Stimulated activated CD8-positive, alpha-beta memory T cell treated with anti-CD3 and anti-CD28 coated beads, Interleukin-12 subunit alpha, Interleukin-12 subunit beta, amount 100 ng/mL, for 1 hour (primary cell): Measurements from ENCODE around the gene HTT.
"Not testable (repeated sequence)": the region's sequence is repeated elsewhere in the genome, so short reads cannot be mapped to it uniquely, and the experiment has no call there.

Experiments
- DNase-seq: peaks from one replicate; pipeline ENCODE4 v3.0.0-alpha.2; 2020; ENCODE audit warnings: low read depth

Gene HTT

DNA sequence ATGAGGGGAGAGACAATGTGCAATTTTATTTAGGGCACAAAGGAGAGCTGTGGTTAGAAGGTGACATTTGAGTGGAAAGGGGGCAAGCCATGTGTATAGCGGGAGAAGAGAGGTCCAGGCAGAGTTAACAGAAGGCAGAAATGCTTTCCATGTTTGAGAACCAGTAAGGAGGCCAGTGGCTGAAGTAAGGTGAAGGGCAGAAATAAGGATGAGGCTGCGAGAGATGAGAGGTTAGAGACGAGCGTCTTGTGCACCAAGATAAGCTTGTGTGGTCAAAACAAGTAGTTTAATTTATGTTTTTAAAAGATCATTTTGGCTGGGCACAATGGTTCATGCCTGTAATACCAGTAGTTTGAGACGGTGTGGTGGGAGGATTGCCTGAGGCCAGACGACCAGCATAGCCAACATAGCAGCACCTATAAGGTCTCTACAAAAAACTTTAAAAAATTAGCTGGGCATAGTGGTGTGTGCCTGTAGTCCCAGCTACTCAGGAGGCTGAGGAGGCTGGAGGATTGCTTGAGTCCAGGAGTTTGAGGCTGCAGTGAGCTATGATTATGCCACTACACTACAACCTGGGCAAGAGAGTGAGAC is 8.5 kb downstream of the HTT start:
- DNase-seq: no peak

DNA sequence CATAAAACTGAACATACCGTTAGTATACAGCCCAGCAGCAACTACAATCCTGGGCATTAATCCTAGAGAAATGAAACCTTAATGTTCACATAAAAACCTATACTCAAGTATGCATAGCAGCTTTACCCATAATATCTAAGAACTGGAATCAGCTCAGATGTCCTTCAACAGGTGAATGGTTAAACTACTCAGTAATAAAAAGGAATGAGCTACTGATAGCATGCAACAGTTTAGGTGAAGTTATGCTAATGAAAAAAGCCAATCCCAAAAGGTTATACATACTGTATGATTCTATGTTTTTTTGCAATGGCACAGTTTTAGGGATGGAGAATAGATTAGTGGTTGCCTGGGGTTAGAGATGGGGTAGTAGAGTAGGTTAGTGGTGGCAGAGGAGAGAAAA is 9.3 kb downstream of the HTT start:
- DNase-seq: no peak

GRCh38 chr4:3085948-3086670 is 11.6 kb downstream of the HTT start:
- DNase-seq: no peak

DNA sequence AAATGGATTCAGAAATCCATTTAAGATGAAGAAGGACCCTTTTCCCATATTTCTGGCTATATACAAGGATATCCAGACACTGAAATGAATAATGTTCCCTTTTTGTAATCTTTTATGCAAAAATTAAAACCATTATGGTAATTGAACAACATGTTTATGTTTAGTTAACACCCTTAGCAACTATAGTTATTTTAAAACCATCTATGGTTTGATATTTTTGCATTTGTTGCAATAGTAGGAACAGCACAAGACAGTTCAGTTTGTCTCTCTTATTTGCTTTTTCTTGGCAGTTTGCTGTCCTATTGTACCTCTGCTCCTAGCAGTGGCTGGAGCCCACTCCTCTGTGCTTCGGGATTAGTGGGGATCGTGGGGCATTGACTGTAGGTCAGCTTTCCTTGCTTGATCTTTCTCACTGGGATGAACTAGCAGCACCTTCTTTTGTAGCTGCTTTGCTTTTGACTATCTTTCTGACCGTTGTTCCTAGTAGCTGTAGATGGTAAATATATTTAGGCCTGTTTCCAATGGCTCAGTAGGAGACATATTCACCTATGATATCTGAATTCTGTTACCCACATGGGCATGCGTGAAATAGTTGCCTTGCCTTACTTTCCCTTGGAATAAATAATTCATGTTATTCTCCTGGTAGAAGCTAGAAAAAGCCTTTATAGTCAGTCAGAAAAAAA is 12.8 kb downstream of the HTT start:
- no peak for DNase-seq

GRCh38 chr4:3091464-3091863 is 17.0 kb downstream of the HTT start:
- DNase-seq: no peak

GRCh38 chr4:3094701-3095100 is 20.2 kb downstream of the HTT start:
- not testable (repeated sequence) for DNase-seq

DNA sequence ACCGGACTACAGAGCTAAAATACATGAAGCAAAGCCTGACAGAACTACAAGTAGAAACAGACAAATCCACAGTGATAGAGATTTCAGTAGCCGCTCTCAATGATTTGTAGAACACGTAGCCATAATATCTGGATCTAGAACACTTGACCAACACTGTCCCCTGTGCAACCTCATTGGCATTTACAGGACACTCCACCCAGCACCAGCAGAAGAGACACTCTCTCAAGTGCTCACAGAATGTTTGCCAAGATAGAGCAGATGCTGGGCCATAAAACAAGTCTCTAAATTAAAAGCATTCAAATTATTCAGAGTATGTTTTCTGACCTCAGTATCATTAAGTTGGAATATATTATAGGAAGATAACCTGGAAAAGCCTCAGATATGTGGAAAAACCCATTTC is 21.7 kb downstream of the HTT start:
- DNase-seq: no peak

- DNase-seq: no peak
Observed at GRCh38 chr4:3098346-3098745, 23.9 kb downstream of the HTT start.

- DNase-seq: peak; percentile 81
Observed at GRCh38 chr4:3106339-3107186, 32.1 kb downstream of the HTT start.

DNA sequence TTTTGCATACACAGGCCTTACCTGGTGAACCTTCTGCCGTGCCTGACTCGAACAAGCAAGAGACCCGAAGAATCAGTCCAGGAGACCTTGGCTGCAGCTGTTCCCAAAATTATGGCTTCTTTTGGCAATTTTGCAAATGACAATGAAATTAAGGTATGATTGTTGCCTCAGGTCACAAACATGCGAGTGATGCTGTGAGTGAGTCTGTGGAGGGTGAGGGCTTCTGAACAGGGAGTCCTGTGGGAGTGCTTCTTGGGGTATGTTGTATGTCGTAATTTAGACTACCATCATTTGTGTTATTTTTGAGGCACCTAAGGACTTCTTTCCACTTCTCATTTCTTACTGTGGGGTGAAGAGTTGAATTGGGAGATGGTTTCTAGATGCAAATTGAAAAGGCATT is 32.8 kb downstream of the HTT start:
- DNase-seq: no peak

DNA sequence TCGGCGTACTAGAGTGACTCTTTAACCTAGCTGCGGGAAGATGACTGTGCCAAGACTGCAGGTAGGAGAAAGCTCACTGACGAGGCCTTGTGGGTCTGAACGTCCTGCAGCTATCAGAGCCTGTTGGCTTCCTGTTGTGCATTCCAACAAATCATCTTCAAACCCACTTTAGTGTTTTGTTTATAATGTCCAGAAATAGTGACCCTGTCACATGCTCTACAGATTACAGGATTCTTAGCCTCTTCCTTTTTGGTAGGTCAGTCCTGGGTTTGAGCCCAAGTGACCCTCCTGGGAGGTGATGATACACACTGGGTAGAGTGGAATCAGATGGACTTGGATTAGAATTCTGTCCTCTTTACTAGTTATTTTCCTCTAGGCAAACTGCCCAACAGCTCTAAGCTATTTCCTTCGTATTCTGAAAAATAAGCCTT is 33.2 kb downstream of the HTT start:
- no peak for DNase-seq

DNA sequence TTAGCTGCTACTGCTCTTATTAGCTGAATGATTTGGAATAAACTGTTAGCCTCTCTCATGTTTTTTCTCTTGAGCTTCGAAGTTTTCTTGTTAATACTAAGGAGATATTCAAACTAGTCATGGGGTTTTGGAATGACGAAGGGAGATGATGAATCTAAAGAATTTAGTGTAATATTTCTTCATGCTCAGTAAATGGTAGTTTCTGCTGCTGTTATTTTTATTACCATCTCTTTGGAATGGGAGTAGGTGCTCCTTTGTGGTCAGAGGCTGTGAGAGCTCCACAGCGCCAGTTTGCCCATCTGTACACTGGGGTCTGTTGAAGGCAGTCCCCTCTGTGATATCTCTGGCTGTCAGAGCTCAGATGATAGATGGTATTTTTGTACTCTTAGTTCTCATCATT is 33.7 kb downstream of the HTT start:
- no peak for DNase-seq

DNA sequence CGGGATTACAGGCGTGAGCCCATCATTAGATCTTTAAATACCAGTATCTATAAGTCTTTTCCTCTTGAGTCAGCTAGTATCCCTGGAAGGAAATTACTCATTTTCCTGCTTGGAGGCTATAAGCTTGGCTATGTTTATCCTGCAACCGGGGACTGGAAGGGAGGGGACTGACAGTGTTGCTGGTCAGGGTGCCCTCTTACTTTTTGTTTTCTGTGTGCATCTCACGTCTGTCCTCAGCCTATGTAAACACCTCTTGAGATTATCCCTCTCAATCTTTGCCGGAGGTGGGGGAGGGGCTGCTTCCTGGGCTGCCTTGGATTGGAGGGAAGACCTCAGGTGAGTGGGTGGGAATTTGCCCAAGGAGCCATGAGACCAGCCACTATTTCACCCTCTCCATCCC is 37.0 kb downstream of the HTT start:
- DNase-seq: no peak

- DNase-seq: no peak
Observed at GRCh38 chr4:3112201-3112600, 37.7 kb downstream of the HTT start.

DNA sequence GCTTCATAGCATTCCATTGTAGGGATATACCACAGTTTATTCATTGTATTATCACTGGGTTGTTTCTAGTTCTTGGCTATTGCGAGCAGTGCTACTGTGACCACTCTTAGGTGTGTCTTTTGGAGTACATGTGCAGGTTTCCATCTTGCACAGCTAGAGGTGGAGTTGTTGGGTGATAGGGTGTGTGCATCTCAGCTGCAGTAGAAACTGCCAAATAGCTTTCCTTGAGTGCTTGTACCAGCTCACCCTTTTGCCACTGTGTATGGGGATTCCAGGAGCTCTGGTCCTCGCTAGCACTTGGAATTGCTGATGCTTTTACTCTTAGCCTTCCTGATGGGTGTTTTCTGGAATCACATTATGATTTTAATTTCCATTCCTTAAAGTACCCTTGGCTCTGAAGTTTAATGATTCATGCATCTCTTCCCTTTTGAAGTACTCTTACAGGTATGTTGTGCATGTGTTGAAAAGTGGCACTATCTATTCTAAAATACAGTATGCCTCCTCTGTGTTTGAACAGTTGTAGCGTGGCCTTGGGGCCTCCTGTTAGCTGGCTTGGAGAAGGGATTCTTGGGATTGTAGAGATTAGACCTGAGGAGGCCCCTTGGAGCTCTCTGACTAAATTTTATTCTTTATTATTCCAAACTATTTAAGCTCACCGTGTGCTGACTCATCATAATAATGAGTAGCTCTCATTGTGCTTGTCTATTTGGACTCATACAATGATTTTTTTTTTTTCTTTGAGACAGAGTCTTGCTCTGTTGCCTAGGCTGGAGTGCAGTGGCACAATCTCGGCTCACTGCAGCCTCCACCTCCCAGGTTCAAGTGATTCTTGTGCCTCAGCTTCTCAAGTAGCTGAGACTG is 38.4 kb downstream of the HTT start:
- DNase-seq: no peak

GRCh38 chr4:3114377-3114776 is 39.9 kb downstream of the HTT start:
- no peak for DNase-seq

- DNase-seq: no peak
Observed at GRCh38 chr4:3115637-3116270, 41.3 kb downstream of the HTT start.

GRCh38 chr4:3116955-3117354 is 42.5 kb downstream of the HTT start:
- no peak for DNase-seq

GRCh38 chr4:3118312-3118711 is 43.8 kb downstream of the HTT start:
- no peak for DNase-seq

- DNase-seq: no peak
Observed at GRCh38 chr4:3119464-3119863, 45.0 kb downstream of the HTT start.

DNA sequence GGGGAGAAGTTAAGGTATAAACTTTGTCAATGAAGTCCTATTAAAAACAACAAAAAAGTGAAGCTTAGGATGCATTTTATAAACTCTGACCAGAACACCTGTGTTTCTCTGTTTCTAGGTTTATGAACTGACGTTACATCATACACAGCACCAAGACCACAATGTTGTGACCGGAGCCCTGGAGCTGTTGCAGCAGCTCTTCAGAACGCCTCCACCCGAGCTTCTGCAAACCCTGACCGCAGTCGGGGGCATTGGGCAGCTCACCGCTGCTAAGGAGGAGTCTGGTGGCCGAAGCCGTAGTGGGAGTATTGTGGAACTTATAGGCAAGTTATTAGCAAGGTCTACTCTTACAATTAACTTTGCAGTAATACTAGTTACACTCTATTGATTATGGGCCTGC is 46.6 kb downstream of the HTT start:
- DNase-seq: no peak
